ENCODE measurements around the gene RCOR2. TPM values are rescaled to one million over a fixed set of nuclear protein-coding genes. Genes with fewer than 3 reads are reported as not detected.

Gene RCOR2
- total and polyA plus RNA-seq, 2 of the 13 experiments (the other 11 are each of a cell fraction or from before 2014, with no cell fraction given), result 8.3 to 8.5 TPM

- Histone ChIP-seq H3K9me3 (ENCODE audit: low read length) (no peaks in the 10 kb centered on the region), H3K36me3 (replicated peaks in 1 of 2; ENCODE audit: control insufficient read depth in 1 of 2, insufficient read depth in 2 of 2, low read length in 2 of 2) (peaks cover 6 to 13% of the 10 kb centered on the region in 2 experiments; a peak in 3 of 5 replicates), H3K27ac (ENCODE audit: extremely low read length, insufficient read depth, low read length) (no peak overlapping the region), H3K4me2 (ENCODE audit: low read depth, low read length) (no peak overlapping the region), H4K20me1 (ENCODE audit: insufficient read depth, low read length) (no peaks in the 10 kb centered on the region), H3K79me2 (ENCODE audit: insufficient read depth, low read length) (no peaks in the 10 kb centered on the region), H3K4me3 (replicated peaks in 1 of 3; ENCODE audit: insufficient read depth in 1 of 3, low read depth in 2 of 3, low read length in 3 of 3) (no peak overlapping the region), H3K4me1 (ENCODE audit: insufficient read depth, low read length) (peaks cover 7% of the 10 kb centered on the region), H2AFZ (ENCODE audit: low read length) (no peak overlapping the region), H3K9ac (ENCODE audit: insufficient read depth, low read depth, low read length) (no peak overlapping the region), H3K27me3 (ENCODE audit: control insufficient read depth in 1 of 2, insufficient read depth in 2 of 2, low read length in 2 of 2) (no peaks in the 10 kb centered on the region; a peak in 2 of 5 replicates)
- no peak for TF ChIP-seq ZBTB40 (IDR thresholded peaks at IDR 0.05)
- TF ChIP-seq ZBTB40 (CRISPR knock-in tag; IDR thresholded peaks at IDR 0.05), result no peak
- no peak for TF ChIP-seq ARHGAP35 (CRISPR knock-in tag; IDR thresholded peaks at IDR 0.05; ENCODE audit: borderline replicate concordance)
- TF ChIP-seq AHR (CRISPR knock-in tag; IDR thresholded peaks at IDR 0.05), result no peak
- TF ChIP-seq ZBTB33 (CRISPR knock-in tag; IDR thresholded peaks at IDR 0.05), result peak; percentile 18; the same call in 1 of the 2 replicates
- no peak for TF ChIP-seq ZFP1 (CRISPR knock-in tag; IDR thresholded peaks at IDR 0.05)
- DNase-seq (ENCODE audit: low spot score) (no peak), FAIRE-seq (no peak), ATAC-seq (no peak)
- 100% methylated on average over 2 of the region's 7 CpGs for WGBS (ENCODE audit: low lambda C conversion rate)
- in situ Hi-C loops (cut with HindIII; ENCODE audit: extremely low pct_ligation_motif_present, low pct_unique_long_range_greater_than_20kb) (loop anchor here (10.0 kb wide), 1 partner anchor 148 kb away; the partner anchor contains the start of gene ZFTA), intact Hi-C loops (cut with micrococcal nuclease; ENCODE audit: unreplicated experiment) (no loop called here)
- ChIA-PET CTCF (ENCODE audit: low intra/inter-chr PET ratio, low total read pairs) (no interaction called here), POLR2A (interaction anchor here (0.7 kb wide), 1 partner anchor 70 kb away, joined by 3 read pairs; no protein-coding TSS in a partner anchor)
- BruUV-seq (replicated peaks), result no TSS peak
Observed at GRCh38 chr11:63912678-63913077, 4.3 kb downstream of the RCOR2 start.

Measured in HepG2 (cell line).